Measurements from ENCODE around the gene KIF3A. TPM values are rescaled to one million over a fixed set of nuclear protein-coding genes. Genes with fewer than 3 reads are reported as not detected.

The KIF3A gene
- total and polyA plus RNA-seq, 2 of the 8 experiments (the other 6 are each of a cell fraction or from before 2014, with no cell fraction given) = 3.1 to 13.1 TPM

DNA sequence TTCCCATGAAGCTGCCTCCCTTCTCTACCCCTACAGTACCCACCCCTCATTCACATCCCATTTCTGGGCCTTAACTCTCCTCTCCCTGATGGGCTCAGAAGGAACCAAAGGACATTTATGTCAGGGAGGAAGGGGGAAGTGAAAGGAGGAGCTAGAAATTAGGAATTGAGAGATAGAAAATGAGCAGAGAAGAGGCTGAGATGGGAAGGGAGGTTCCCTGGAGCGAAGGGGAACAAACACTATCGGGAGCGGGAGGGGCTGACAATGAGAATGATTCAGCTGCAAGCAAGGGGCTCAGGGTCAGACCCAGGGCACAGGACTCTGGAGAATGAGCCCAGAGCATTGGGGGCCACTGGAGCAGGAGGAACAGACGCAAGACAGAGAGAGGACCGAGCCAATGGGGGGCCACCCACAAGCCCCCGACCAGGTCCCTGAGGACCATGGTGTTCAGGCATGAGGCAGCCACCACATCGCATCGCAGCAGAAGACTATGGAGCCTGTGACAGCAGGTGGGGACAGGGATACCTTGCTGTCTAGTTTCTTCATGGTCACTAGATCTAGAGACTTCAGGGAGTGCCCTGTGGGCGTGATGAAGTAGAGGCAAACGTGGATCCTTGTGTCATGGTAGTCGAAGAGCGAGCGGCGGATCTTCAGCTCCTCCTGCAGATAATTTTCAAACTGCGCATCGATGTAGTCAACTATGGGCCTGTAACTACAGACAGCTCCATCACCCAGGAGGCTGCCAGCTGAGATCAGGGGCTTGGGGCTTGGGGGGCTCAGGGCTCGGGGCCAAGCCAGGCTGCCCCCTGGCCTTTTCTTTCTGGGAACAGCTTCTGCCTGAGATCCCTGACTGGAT lies 26.1 kb upstream of the KIF3A start (continued):
- TF ChIP-seq TEAD4 (IDR thresholded peaks at IDR 0.05; ENCODE audit: low read depth, low read length) (no peak), BACH1 (IDR thresholded peaks at IDR 0.05; ENCODE audit: low read length) (no peak), BCL11A (IDR thresholded peaks at IDR 0.05; ENCODE audit: low read depth in 2 of 2, low read length in 2 of 2) (no peak), EP300 (IDR thresholded peaks at IDR 0.05; ENCODE audit: borderline replicate concordance in 1 of 2, low read depth in 2 of 2, low read length in 2 of 2) (no peak), TCF12 (IDR thresholded peaks at IDR 0.05; ENCODE audit: low read depth, low read length) (no peak), RBBP5 (IDR thresholded peaks at IDR 0.05; ENCODE audit: borderline replicate concordance, low read depth, low read length) (no peak), NRF1 (IDR thresholded peaks at IDR 0.05; ENCODE audit: low read depth, low read length) (no peak), RAD21 (IDR thresholded peaks at IDR 0.05 in 1 of 2, conservative IDR thresholded peaks at IDR 0.05 in 1 of 2; ENCODE audit: low read depth in 2 of 2, low read length in 2 of 2) (no peak)
